H9 (cell line): Measurements from ENCODE around the gene DCANP1. TPM values are rescaled to one million over a fixed set of nuclear protein-coding genes. Genes with fewer than 3 reads are reported as not detected.
A peak's percentile ranks its signal among the peaks of the same experiment; 100 is the strongest.

Source experiments
- DNase-seq: peaks from one replicate; pipeline ENCODE4 v3.0.0-alpha.2; 2017
- H2AFZ ChIP-seq: one replicate; pipeline ENCODE4 v1.6.1; 2013; ENCODE audit warnings: mild to moderate bottlenecking, low read length, control low read depth, moderate library complexity
- H2AK5ac ChIP-seq: 2 replicates; pipeline ENCODE4 v1.6.1; 2013; ENCODE audit warnings: low read length, control low read depth, mixed read lengths; ENCODE audit not compliant: insufficient read length
- H2BK120ac ChIP-seq: one replicate; pipeline ENCODE4 v1.6.1; 2013; ENCODE audit warnings: low read depth, mild to moderate bottlenecking, low read length, control low read depth, inconsistent platforms; ENCODE audit not compliant: poor library complexity, severe bottlenecking
- H2BK12ac ChIP-seq: 2 replicates; pipeline ENCODE4 v1.6.1; 2013; ENCODE audit warnings: low read length, control low read depth, mixed read lengths, low read depth; ENCODE audit not compliant: insufficient read length
- H2BK15ac ChIP-seq: 2 replicates; pipeline ENCODE4 v1.6.1; 2013; ENCODE audit warnings: low read depth, low read length, control low read depth
- H2BK20ac ChIP-seq: one replicate; pipeline ENCODE4 v1.6.1; 2013; ENCODE audit warnings: low read depth, mild to moderate bottlenecking, low read length, control low read depth, inconsistent platforms; ENCODE audit not compliant: poor library complexity, severe bottlenecking
- H2BK5ac ChIP-seq: 2 replicates; pipeline ENCODE4 v1.6.1; 2013; ENCODE audit warnings: low read length, control low read depth, mixed read lengths; ENCODE audit not compliant: insufficient read length
- H3K14ac ChIP-seq: 2 replicates; pipeline ENCODE4 v1.6.1; 2013; ENCODE audit warnings: low read length, control low read depth; ENCODE audit not compliant: insufficient read depth
- H3K18ac ChIP-seq: 2 replicates; pipeline ENCODE4 v1.6.1; 2013; ENCODE audit warnings: low read depth, mild to moderate bottlenecking, mixed read lengths, low read length, control low read depth; ENCODE audit not compliant: insufficient read length
- H3K23ac ChIP-seq: 2 replicates; pipeline ENCODE4 v1.6.1; 2013; ENCODE audit warnings: low read length, control low read depth, mixed read lengths, low read depth; ENCODE audit not compliant: insufficient read length
- H3K23me2 ChIP-seq: 2 replicates; pipeline ENCODE4 v1.6.1; 2013; ENCODE audit warnings: low read depth, mild to moderate bottlenecking, mixed read lengths, low read length, control low read depth; ENCODE audit not compliant: insufficient read length, poor library complexity, severe bottlenecking
- H3K27ac ChIP-seq: 2 replicates; pipeline ENCODE4 v1.5.1; 2013; ENCODE audit warnings: low read length, control low read depth, mixed read lengths, low read depth; ENCODE audit not compliant: insufficient read length
- H3K27me3 ChIP-seq: 2 replicates; pipeline ENCODE4 v1.6.1; 2013; ENCODE audit warnings: low read length, control low read depth, inconsistent platforms; ENCODE audit not compliant: insufficient read depth
- H3K4ac ChIP-seq: 2 replicates; pipeline ENCODE4 v1.6.1; 2013; ENCODE audit warnings: low read depth, mild to moderate bottlenecking, control low read depth, inconsistent platforms, low read length, moderate library complexity
- H3K4me1 ChIP-seq: 2 replicates; pipeline ENCODE4 v1.6.1; 2013; ENCODE audit warnings: low read length, control low read depth, inconsistent platforms; ENCODE audit not compliant: insufficient read depth
- H3K4me2 ChIP-seq: 2 replicates; pipeline ENCODE4 v1.6.1; 2013; ENCODE audit warnings: low read length, control low read depth, mixed read lengths; ENCODE audit not compliant: insufficient read length, insufficient read depth
- H3K56ac ChIP-seq: 2 replicates; pipeline ENCODE4 v1.6.1; 2013; ENCODE audit warnings: low read depth, mild to moderate bottlenecking, mixed read lengths, low read length, control low read depth; ENCODE audit not compliant: insufficient read length
- H3K79me1 ChIP-seq: 2 replicates; pipeline ENCODE4 v1.6.1; 2013; ENCODE audit warnings: low read depth, mild to moderate bottlenecking, moderate library complexity, low read length, control low read depth, inconsistent platforms; ENCODE audit not compliant: insufficient read depth, poor library complexity, severe bottlenecking
- H3K79me2 ChIP-seq: 2 replicates; pipeline ENCODE4 v1.6.1; 2013; ENCODE audit warnings: low read length, control low read depth, inconsistent platforms; ENCODE audit not compliant: insufficient read depth
- H3K9ac ChIP-seq: 2 replicates; pipeline ENCODE4 v1.6.1; 2013; ENCODE audit warnings: low read length, control low read depth, mixed read lengths; ENCODE audit not compliant: insufficient read length; ENCODE audit errors: extremely low read depth
- H3K9me3 ChIP-seq: one replicate; pipeline ENCODE4 v1.6.1; 2013; ENCODE audit warnings: low read depth, low read length, inconsistent platforms; ENCODE audit not compliant: control insufficient read depth
- H3T11ph ChIP-seq: one replicate; pipeline ENCODE4 v1.6.1; 2013; ENCODE audit warnings: mild to moderate bottlenecking, low read length, control low read depth, inconsistent platforms
- H4K20me1 ChIP-seq: one replicate; pipeline ENCODE4 v1.6.1; 2013; ENCODE audit not compliant: control insufficient read depth, insufficient read length, insufficient read depth
- H4K5ac ChIP-seq: 2 replicates; pipeline ENCODE4 v1.6.1; 2013; ENCODE audit warnings: low read depth, mild to moderate bottlenecking, mixed read lengths, low read length, control low read depth; ENCODE audit not compliant: insufficient read length
- H4K8ac ChIP-seq: replicated peaks from 2 replicates; pipeline ENCODE4 v1.6.1; 2013; ENCODE audit warnings: low read length, control low read depth, mixed read lengths, low read depth; ENCODE audit not compliant: insufficient read length
- H4K91ac ChIP-seq: 2 replicates; pipeline ENCODE4 v1.6.1; 2013; ENCODE audit warnings: low read depth, mild to moderate bottlenecking, moderate library complexity, mixed read lengths, low read length, control low read depth; ENCODE audit not compliant: insufficient read length
- H3K27ac Mint-ChIP-seq, 3 experiments: 2 replicates in 2 of 3; 3 replicates in 1 of 3; pipeline ENCODE4 v1.8.0; 2020 to 2021; ENCODE audit warnings: mixed read lengths in 3 of 3, mild to moderate bottlenecking in 1 of 3, moderate library complexity in 1 of 3
- H3K27me3 Mint-ChIP-seq: 2 replicates; pipeline ENCODE4 v1.8.0; 2021; ENCODE audit warnings: low read depth, mild to moderate bottlenecking, moderate library complexity, mixed read lengths
- H3K36me3 Mint-ChIP-seq, 3 experiments: 2 replicates in 2 of 3; 3 replicates in 1 of 3; pipeline ENCODE4 v1.8.0; 2020 to 2021; ENCODE audit warnings: low read depth in 3 of 3, mixed read lengths in 3 of 3; ENCODE audit not compliant: insufficient read depth in 1 of 3
- H3K4me1 Mint-ChIP-seq, 2 experiments: 2 replicates each; pipeline ENCODE4 v1.8.0; 2020; ENCODE audit warnings: mixed read lengths in 2 of 2
- H3K4me3 Mint-ChIP-seq, 2 experiments: 2 replicates in 1 of 2; 3 replicates in 1 of 2; pipeline ENCODE4 v1.8.0; 2020 to 2021; ENCODE audit warnings: mild to moderate bottlenecking in 2 of 2, mixed read lengths in 2 of 2, moderate library complexity in 1 of 2
- H3K9me3 Mint-ChIP-seq, 2 experiments: 2 replicates in 1 of 2; 3 replicates in 1 of 2; pipeline ENCODE4 v1.8.0; 2020; ENCODE audit warnings: mild to moderate bottlenecking in 2 of 2, mixed read lengths in 2 of 2, moderate library complexity in 1 of 2
- CTCF ChIP-seq: fragments of 200-600 bp; sonication (generic); conservative IDR thresholded peaks from 3 replicates; pipeline ENCODE4 v1.8.0; 2021; ENCODE audit warnings: antibody characterized with exemption, mild to moderate bottlenecking
- whole genome bisulfite sequencing: extraction: QIAGEN DNeasy Blood & Tissue Kit; methylation state at CpG from one replicate; pipeline ENCODE4 v1.1.7; 2013; ENCODE audit warnings: missing lambda C conversion rate, low lambda C conversion rate, mixed read lengths; ENCODE audit not compliant: insufficient read length; ENCODE audit errors: extremely low coverage; 5-methylcytosine and 5-hydroxymethylcytosine counted together
- total RNA-seq: library from RNA; stranded (reverse); gene quantifications from 2 replicates; pipeline ENCODE4 v1.2.1, GENCODE V29; 2021

The DCANP1 gene
- total RNA-seq, 1 experiment from 2014 or later = not detected

GRCh38 chr5:135435467-135436330 is 11.4 kb downstream of the DCANP1 start:
- no peaks in the 10 kb centered on the region for H3K27me3 ChIP-seq
- H4K91ac ChIP-seq = no peak overlapping the region
- H3K27me3 Mint-ChIP-seq = peaks cover 13% of the 10 kb centered on the region
- no peak overlapping the region for H2AK5ac ChIP-seq
- H3K27ac Mint-ChIP-seq = no peak overlapping the region; a peak in 1 of 7 replicates
- H2BK120ac ChIP-seq = no peak overlapping the region
- peaks cover 3 to 10% of the 10 kb centered on the region in 2 experiments; a peak in 3 of 4 replicates for H3K4me1 Mint-ChIP-seq
- peak; percentile 12 for DNase-seq
- H3K23me2 ChIP-seq = no peaks in the 10 kb centered on the region
- H3K36me3 Mint-ChIP-seq = no peaks in the 10 kb centered on the region
- no peak overlapping the region for H4K8ac ChIP-seq
- H3K4me3 Mint-ChIP-seq = no peak overlapping the region
- no peaks in the 10 kb centered on the region for H3K9me3 Mint-ChIP-seq
- no peak overlapping the region for H3K4ac ChIP-seq
- H3K4me1 ChIP-seq = no peaks in the 10 kb centered on the region
- no peak overlapping the region for H3K27ac ChIP-seq
- H3K14ac ChIP-seq = no peak overlapping the region; the same call in 1 of the 2 replicates
- H2BK5ac ChIP-seq = no peak overlapping the region
- H3K9me3 ChIP-seq = no peaks in the 10 kb centered on the region
- H4K5ac ChIP-seq = no peak overlapping the region
- no peaks in the 10 kb centered on the region for H3K79me2 ChIP-seq
- H2BK15ac ChIP-seq = no peak overlapping the region
- no peak overlapping the region for H2AFZ ChIP-seq
- no peak overlapping the region for H3K18ac ChIP-seq
- no CpG with 5 or more reads among the region's 9 CpGs for WGBS
- no peaks in the 10 kb centered on the region for H4K20me1 ChIP-seq
- H3K4me2 ChIP-seq = no peak overlapping the region
- no peak overlapping the region for H3T11ph ChIP-seq
- H3K56ac ChIP-seq = no peak overlapping the region
- no peak for TF ChIP-seq CTCF
- H3K23ac ChIP-seq = no peak overlapping the region
- H2BK12ac ChIP-seq = no peak overlapping the region
- H3K9ac ChIP-seq = no peak overlapping the region
- no peaks in the 10 kb centered on the region for H3K79me1 ChIP-seq
- H2BK20ac ChIP-seq = no peak overlapping the region
